Skeletal muscle satellite cell (primary cell): Measurements from ENCODE around the gene COL23A1.
"Not testable (repeated sequence)": the region's sequence is repeated elsewhere in the genome, so short reads cannot be mapped to it uniquely, and the experiment has no call there.

Source experiments
- H3K27me3 ChIP-seq: 2 replicates; pipeline ENCODE4 v1.7.0; 2013; ENCODE audit warnings: low read length; ENCODE audit not compliant: control insufficient read depth, insufficient read depth
- H3K36me3 ChIP-seq: 2 replicates; pipeline ENCODE4 v1.7.0; 2013; ENCODE audit warnings: mild to moderate bottlenecking, control low read depth, low read length; ENCODE audit not compliant: insufficient read depth
- H3K4me1 ChIP-seq: 2 replicates; pipeline ENCODE4 v1.7.0; 2013; ENCODE audit warnings: low read length; ENCODE audit not compliant: control insufficient read depth, insufficient read depth
- H3K4me2 ChIP-seq: 2 replicates; pipeline ENCODE4 v1.7.0; 2013; ENCODE audit warnings: mild to moderate bottlenecking, low read length
- H3K4me3 ChIP-seq: 2 replicates; pipeline ENCODE4 v1.7.0; 2013; ENCODE audit warnings: low read length
- H3K9ac ChIP-seq: 2 replicates; pipeline ENCODE4 v1.7.0; 2013; ENCODE audit warnings: mild to moderate bottlenecking, low read depth, low read length, moderate library complexity
- H3K9me3 ChIP-seq: replicated peaks from 2 replicates; pipeline ENCODE4 v1.7.0; 2013; ENCODE audit warnings: mild to moderate bottlenecking, control low read depth, low read length

COL23A1 gene

DNA sequence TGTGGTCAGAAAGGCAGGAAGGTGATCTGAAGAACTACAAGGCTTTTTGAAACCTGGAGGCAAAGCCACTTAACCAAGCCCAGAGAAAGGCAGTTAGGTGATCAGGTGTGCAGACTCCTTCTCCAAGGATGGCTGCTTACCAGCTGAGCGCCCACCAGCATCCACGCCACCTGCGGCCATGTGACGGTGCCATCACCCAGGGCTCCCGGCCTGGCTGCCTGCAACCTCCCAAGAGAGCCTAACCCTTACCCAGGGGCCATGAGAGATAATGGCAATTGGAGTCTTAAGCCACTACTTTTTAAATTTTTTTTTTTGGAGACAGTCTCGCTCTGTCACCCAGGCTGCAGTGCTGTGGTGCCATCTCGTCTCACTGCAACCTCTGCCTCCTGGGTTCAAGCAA lies 324.4 kb downstream of the COL23A1 start:
- no peaks in the 10 kb centered on the region for H3K9me3 ChIP-seq
- no peak overlapping the region for H3K4me2 ChIP-seq
- no peaks in the 10 kb centered on the region for H3K27me3 ChIP-seq
- H3K4me3 ChIP-seq: no peak overlapping the region
- H3K36me3 ChIP-seq: no peaks in the 10 kb centered on the region
- H3K9ac ChIP-seq: no peak overlapping the region
- H3K4me1 ChIP-seq: no peaks in the 10 kb centered on the region

DNA sequence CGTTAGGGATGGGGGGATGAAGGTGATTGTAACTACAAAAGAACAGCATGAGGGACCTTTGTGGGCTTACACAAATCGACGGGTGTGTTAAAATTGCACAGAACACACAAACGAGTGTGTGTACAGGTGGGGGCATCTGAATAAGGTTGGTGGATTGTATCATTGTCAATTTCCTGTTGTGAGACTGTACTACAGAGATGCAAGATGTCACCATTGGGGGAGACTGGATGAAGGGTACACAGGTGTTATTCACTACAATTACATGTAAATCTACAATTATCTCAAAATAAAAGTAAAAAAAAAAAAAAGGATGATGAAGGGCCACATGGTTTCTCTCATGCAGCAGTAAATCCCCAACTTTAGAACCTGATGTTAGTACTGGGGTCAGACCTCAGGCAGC lies 326.1 kb downstream of the COL23A1 start:
- Histone ChIP-seq H3K27me3 (no peaks in the 10 kb centered on the region), H3K9ac (no peak overlapping the region), H3K4me1 (no peaks in the 10 kb centered on the region), H3K4me2 (no peak overlapping the region), H3K36me3 (no peaks in the 10 kb centered on the region), H3K9me3 (no peaks in the 10 kb centered on the region), H3K4me3 (no peak overlapping the region)

GRCh38 chr5:178261666-178262600 lies 328.3 kb downstream of the COL23A1 start:
- no peaks in the 10 kb centered on the region for H3K4me1 ChIP-seq
- no peak overlapping the region for H3K4me3 ChIP-seq
- H3K27me3 ChIP-seq: no peaks in the 10 kb centered on the region
- H3K36me3 ChIP-seq: no peaks in the 10 kb centered on the region
- H3K9ac ChIP-seq: no peak overlapping the region
- H3K4me2 ChIP-seq: no peak overlapping the region
- H3K9me3 ChIP-seq: no peaks in the 10 kb centered on the region

DNA sequence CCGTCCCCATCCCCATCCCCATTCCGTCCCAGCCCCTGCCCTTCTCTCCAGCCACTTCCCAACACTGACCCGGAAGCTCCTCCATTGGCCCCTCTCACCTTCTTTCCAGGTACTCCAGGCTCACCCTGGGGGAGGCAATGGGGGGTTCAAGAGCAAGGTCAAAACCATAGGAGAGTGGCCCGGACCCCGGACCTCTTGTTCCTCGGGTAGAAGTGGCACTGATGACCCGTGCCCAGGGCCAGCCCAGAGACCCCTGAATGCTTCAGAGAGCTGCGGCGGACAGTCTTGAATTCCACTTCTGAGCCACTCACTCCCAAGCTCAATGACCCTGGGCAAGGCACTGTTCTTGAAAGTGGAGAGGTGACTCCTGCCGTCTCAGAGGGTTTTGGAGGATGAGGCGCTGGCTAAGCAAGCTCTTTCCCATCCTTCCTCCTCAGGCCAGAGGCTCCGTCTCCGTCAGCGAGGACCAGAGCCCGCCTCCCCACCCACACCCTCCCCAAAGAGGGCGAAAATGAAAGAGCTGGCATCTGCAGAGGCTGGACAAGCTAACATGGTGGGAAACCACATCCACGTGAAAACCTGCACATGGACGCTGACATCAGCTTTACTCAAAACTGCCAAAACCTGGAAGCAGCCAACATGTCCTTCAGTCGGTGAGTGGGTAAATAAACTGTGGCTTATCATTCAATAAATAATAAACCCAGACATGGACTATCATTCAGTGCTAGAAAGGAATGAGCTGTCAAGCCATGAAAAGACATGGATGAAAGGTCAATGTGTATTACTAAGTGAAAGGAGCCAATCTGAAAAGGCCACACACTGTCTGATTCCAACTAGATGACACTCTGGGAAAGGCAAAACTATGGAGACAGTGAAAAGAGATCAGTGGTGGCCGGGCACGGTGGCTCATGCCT lies 330.3 kb downstream of the COL23A1 start:
- Histone ChIP-seq H3K4me1 (no peaks in the 10 kb centered on the region), H3K4me2 (no peak overlapping the region), H3K9me3 (no peaks in the 10 kb centered on the region)

GRCh38 chr5:178257650-178258049 lies 332.5 kb downstream of the COL23A1 start:
- Histone ChIP-seq H3K4me1 (no peaks in the 10 kb centered on the region), H3K9me3 (no peaks in the 10 kb centered on the region), H3K4me2 (no peak overlapping the region), H3K36me3 (no peaks in the 10 kb centered on the region), H3K9ac (no peak overlapping the region), H3K27me3 (no peaks in the 10 kb centered on the region), H3K4me3 (no peak overlapping the region)

More for the DNA sequence above, 330.3 kb downstream of the COL23A1 start:
- H3K27me3 ChIP-seq: no peaks in the 10 kb centered on the region
- H3K36me3 ChIP-seq: no peaks in the 10 kb centered on the region
- no peak overlapping the region for H3K4me3 ChIP-seq
- H3K9ac ChIP-seq: no peak overlapping the region

DNA sequence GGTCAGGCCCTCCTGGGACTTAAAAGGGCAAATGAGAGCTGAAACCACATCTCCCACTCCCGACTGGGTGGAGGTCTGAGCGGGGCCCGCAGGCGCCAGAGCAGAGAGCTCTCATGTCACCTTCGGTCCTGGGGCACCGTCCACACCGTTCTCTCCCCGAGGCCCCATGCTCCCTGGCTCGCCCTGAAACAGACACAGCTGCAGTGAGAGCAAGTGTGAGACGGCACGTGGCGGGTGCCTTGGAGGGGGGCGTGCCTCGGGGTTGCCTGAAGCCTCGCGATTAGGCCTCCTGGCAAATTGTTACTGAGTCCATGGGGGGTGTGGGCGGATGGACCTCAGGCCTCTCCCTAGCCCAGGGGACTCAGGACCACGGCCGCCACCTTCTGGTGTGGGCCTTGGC lies 333.4 kb downstream of the COL23A1 start:
- H3K36me3 ChIP-seq: no peaks in the 10 kb centered on the region
- no peaks in the 10 kb centered on the region for H3K4me1 ChIP-seq
- no peaks in the 10 kb centered on the region for H3K9me3 ChIP-seq
- H3K4me3 ChIP-seq: no peak overlapping the region
- H3K9ac ChIP-seq: no peak overlapping the region
- no peak overlapping the region for H3K4me2 ChIP-seq
- no peaks in the 10 kb centered on the region for H3K27me3 ChIP-seq

DNA sequence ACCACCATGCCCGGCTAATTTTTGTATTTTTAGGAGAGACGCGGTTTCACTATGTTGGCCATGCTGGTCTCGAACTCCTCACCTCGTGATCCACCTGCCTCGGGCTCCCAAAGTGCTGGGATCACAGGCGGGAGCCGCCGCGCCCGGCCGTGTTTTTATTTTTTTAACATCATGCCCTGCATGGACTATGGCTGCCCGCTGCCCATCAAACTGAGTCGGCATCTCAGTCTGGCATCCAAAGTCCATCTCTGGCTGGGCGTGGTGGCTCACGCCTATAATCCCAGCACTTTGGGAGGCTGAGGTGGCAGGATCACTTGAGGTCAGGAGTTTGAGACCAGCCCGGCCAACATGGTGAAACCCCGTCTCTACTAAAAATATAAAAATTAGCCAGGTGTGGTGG lies 336.6 kb downstream of the COL23A1 start:
- H3K36me3 ChIP-seq, H3K9me3 ChIP-seq, H3K27me3 ChIP-seq, H3K9ac ChIP-seq, H3K4me2 ChIP-seq, H3K4me1 ChIP-seq, H3K4me3 ChIP-seq: not testable (repeated sequence)

DNA sequence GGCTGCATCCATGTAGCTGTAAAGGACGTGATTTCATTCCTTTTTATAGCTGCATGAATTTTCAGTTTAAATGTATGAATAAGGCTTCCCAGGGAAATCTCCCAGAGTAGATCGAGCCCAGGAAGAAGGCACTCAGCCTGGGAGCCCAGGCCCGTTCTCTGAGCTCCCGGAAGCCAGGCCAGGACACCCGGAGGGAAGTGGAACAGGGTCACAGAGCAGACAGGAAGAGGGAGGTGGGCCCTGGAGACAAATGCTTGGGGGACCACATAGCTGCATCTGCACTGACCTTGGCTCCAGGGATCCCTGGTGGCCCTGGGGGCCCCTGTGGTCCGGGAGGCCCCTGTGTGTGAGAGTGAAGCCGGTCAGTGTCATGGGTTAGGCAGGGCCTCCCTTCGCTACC lies 337.9 kb downstream of the COL23A1 start:
- Histone ChIP-seq H3K4me2 (no peak overlapping the region), H3K9me3 (no peaks in the 10 kb centered on the region), H3K27me3 (no peaks in the 10 kb centered on the region), H3K4me3 (no peak overlapping the region), H3K9ac (no peak overlapping the region), H3K4me1 (no peaks in the 10 kb centered on the region), H3K36me3 (no peaks in the 10 kb centered on the region)

GRCh38 chr5:178250263-178250662 lies 339.9 kb downstream of the COL23A1 start:
- Histone ChIP-seq H3K27me3 (no peaks in the 10 kb centered on the region), H3K4me3 (no peak overlapping the region), H3K9me3 (no peaks in the 10 kb centered on the region), H3K4me2 (no peak overlapping the region), H3K9ac (no peak overlapping the region), H3K36me3 (no peaks in the 10 kb centered on the region), H3K4me1 (no peaks in the 10 kb centered on the region)

- no peak overlapping the region for H3K9ac ChIP-seq
- no peaks in the 10 kb centered on the region for H3K9me3 ChIP-seq
- peaks cover 2% of the 10 kb centered on the region for H3K4me1 ChIP-seq
- no peak overlapping the region for H3K4me3 ChIP-seq
- no peaks in the 10 kb centered on the region for H3K27me3 ChIP-seq
- no peaks in the 10 kb centered on the region for H3K36me3 ChIP-seq
- no peak overlapping the region for H3K4me2 ChIP-seq
Measured at GRCh38 chr5:178249191-178249989, 340.8 kb downstream of the COL23A1 start.

DNA sequence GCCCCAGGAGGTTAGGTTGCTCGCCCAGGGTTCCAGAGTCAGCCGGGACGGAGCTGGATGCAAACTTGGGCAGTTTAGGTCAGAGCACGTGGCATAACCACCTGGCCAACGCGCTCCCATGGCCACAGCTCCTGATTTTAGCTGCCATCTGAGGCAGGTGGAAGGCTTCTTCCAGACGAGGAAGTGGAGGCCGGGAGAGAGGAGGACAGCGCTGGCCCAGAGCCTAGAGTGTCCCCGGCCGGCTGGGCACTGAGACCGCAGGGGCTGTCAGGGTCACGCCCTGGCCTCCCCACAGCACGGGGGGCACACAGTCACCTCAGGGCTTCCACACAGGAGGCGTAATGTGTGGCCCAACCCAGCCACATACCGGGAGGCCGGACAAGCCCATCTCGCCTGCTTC lies 341.4 kb downstream of the COL23A1 start:
- H3K9me3 ChIP-seq: no peaks in the 10 kb centered on the region
- H3K4me2 ChIP-seq: no peak overlapping the region
- H3K4me3 ChIP-seq: no peak overlapping the region
- no peaks in the 10 kb centered on the region for H3K36me3 ChIP-seq
- H3K27me3 ChIP-seq: no peaks in the 10 kb centered on the region
- peaks cover 4% of the 10 kb centered on the region for H3K4me1 ChIP-seq
- H3K9ac ChIP-seq: no peak overlapping the region
